ENCODE data around the gene OR5AL1. TPM values are rescaled to one million over a fixed set of nuclear protein-coding genes. Genes with fewer than 3 reads are reported as not detected.
"Not testable (repeated sequence)": the region's sequence is repeated elsewhere in the genome, so short reads cannot be mapped to it uniquely, and the experiment has no call there.

Gene OR5AL1
- total and polyA plus RNA-seq, 10 of the 15 experiments (the other 5 are each of a cell fraction or from before 2014, with no cell fraction given): not detected

DNA sequence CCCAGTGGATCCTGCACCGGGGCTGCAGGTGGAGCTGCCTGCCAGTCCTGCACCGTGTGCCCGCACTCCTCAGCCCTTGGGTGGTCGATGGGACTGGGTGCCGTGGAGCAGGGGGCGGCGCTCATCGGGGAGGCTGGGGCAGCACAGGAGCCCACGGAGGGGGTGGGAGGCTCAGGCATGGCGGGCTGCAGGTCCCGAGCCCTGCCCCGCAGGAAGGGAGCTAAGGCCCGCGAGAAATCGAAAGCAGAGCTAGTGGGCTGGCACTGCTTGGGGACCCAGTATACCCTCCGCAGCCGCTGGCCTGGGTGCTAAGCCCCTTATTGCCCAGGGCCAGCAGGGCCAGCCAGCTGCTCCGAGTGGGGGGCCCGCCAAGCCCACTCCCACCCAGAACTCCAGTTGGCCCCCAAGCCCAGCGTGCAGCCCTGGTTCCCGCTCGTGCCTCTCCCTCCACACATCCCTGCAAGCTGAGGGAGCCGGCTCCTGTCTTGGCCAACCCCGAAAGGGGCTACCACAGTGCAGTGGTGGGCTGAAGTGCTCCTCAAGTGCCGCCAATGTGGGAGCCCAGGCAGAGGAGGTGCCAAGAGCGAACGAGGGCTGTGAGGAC lies 10.5 kb upstream of the OR5AL1 start:
- H3K36me3 ChIP-seq (ENCODE audit: control insufficient read depth in 2 of 2, insufficient read depth in 2 of 2, low read length in 1 of 2); in situ Hi-C loops (cut with MboI); H3K4me2 ChIP-seq (ENCODE audit: control insufficient read depth, insufficient read depth); POLR2A ChIA-PET; H3K9me3 ChIP-seq (replicated peaks; ENCODE audit: control insufficient read depth, insufficient read depth, low read length); CTCF ChIA-PET; SMC1A ChIA-PET (ENCODE audit: uncharacterized antibody, unreplicated experiment); BruUV-seq (replicated peaks); DNase-seq (ENCODE audit: low read depth, low spot score); H4K20me1 ChIP-seq (ENCODE audit: control insufficient read depth, insufficient read depth); RAD21 ChIA-PET (ENCODE audit: unreplicated experiment); intact Hi-C loops (cut with micrococcal nuclease; ENCODE audit: unreplicated experiment); H3K9ac ChIP-seq (ENCODE audit: control insufficient read depth, insufficient read depth, low read length); H3K4me1 ChIP-seq (ENCODE audit: control insufficient read depth, insufficient read depth, low read length); H2AFZ ChIP-seq (ENCODE audit: control insufficient read depth, low read depth, low read length); H3K27me3 ChIP-seq (replicated peaks in 1 of 2; ENCODE audit: control insufficient read depth in 2 of 2, insufficient read depth in 2 of 2, low read length in 1 of 2); H3K79me2 ChIP-seq (ENCODE audit: control insufficient read depth, insufficient read depth, low read length); ATAC-seq; FAIRE-seq; H3K4me3 ChIP-seq; H3K27ac ChIP-seq (ENCODE audit: control insufficient read depth, insufficient read depth): not testable (repeated sequence)
- WGBS (ENCODE audit: insufficient coverage, insufficient replicate concordance, low lambda C conversion rate, missing lambda C conversion rate): 70% methylated on average over 18 of the region's 27 CpGs

DNA sequence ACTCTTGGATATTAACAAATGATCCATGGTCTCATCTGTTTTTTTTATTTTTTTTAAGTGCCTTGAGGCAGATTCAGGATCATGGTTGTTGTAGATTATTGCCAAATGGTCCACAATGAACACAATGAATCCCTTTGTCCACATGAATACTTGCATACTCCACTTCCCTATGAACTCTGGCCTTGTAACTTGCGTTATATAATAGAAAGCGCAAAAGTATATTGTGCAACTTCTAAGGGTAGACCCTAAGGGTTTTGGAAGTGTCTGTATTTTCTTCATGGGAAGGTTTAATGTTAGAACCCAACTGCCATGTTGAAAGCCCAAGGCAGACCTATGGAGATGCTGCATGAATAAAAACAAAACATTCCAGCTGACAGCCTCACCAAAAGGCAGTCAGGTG lies 8.1 kb upstream of the OR5AL1 start:
- WGBS (ENCODE audit: insufficient coverage, insufficient replicate concordance, low lambda C conversion rate, missing lambda C conversion rate): 42% methylated on average over 2 of the region's 2 CpGs
- Histone ChIP-seq H3K4me2 (ENCODE audit: control insufficient read depth, insufficient read depth) (no peak overlapping the region), H3K9ac (ENCODE audit: control insufficient read depth, insufficient read depth, low read length) (no peak overlapping the region), H3K27ac (ENCODE audit: control insufficient read depth, insufficient read depth) (no peak overlapping the region), H3K79me2 (ENCODE audit: control insufficient read depth, insufficient read depth, low read length) (no peaks in the 10 kb centered on the region), H2AFZ (ENCODE audit: control insufficient read depth, low read depth, low read length) (no peak overlapping the region), H3K4me1 (ENCODE audit: control insufficient read depth, insufficient read depth, low read length) (no peaks in the 10 kb centered on the region), H3K9me3 (replicated peaks; ENCODE audit: control insufficient read depth, insufficient read depth, low read length) (no peaks in the 10 kb centered on the region), H3K4me3 (no peak overlapping the region), H4K20me1 (ENCODE audit: control insufficient read depth, insufficient read depth) (no peaks in the 10 kb centered on the region), H3K27me3 (replicated peaks in 1 of 2; ENCODE audit: control insufficient read depth in 2 of 2, insufficient read depth in 2 of 2, low read length in 1 of 2) (no peaks in the 10 kb centered on the region), H3K36me3 (ENCODE audit: control insufficient read depth in 2 of 2, insufficient read depth in 2 of 2, low read length in 1 of 2) (no peaks in the 10 kb centered on the region)
- intact Hi-C loops (cut with micrococcal nuclease; ENCODE audit: unreplicated experiment) (no loop called here), in situ Hi-C loops (cut with MboI) (no loop called here)
- DNase-seq (ENCODE audit: low read depth, low spot score) (no peak), FAIRE-seq (no peak), ATAC-seq (no peak)
- POLR2A ChIA-PET: no interaction called here
- SMC1A ChIA-PET (ENCODE audit: uncharacterized antibody, unreplicated experiment): interaction anchor here (0.5 kb wide), 1 partner anchor 38 kb away, joined by 3 read pairs; no protein-coding TSS in a partner anchor
- no TSS peak for BruUV-seq (replicated peaks)
- CTCF ChIA-PET: interaction anchor here (1.0 kb wide), 1 partner anchor 10 kb away, joined by 3 read pairs; no protein-coding TSS in a partner anchor
- RAD21 ChIA-PET (ENCODE audit: unreplicated experiment): no interaction called here
- TF ChIP-seq SREBF1 (IDR thresholded peaks at IDR 0.05; ENCODE audit: low read length) (no peak), MTA3 (IDR thresholded peaks at IDR 0.05; ENCODE audit: borderline replicate concordance, low read length) (no peak), SP1 (IDR thresholded peaks at IDR 0.05; ENCODE audit: low read depth, low read length) (no peak)
